VCaP (cell line): ENCODE measurements around the gene FASTKD2.
A peak's percentile ranks its signal among the peaks of the same experiment; 100 is the strongest.

Experiments
- H3K27ac ChIP-seq: fragments of 450-650 bp; 2 replicates; pipeline ENCODE4 v1.5.1; 2017
- TF ChIP-seq, protein P1 (sequence below): fragments of 450-650 bp; conservative IDR thresholded peaks from 2 replicates; pipeline ENCODE4 v1.5.1; 2017; ENCODE audit warnings: mild to moderate bottlenecking, moderate library complexity

Gene FASTKD2

DNA sequence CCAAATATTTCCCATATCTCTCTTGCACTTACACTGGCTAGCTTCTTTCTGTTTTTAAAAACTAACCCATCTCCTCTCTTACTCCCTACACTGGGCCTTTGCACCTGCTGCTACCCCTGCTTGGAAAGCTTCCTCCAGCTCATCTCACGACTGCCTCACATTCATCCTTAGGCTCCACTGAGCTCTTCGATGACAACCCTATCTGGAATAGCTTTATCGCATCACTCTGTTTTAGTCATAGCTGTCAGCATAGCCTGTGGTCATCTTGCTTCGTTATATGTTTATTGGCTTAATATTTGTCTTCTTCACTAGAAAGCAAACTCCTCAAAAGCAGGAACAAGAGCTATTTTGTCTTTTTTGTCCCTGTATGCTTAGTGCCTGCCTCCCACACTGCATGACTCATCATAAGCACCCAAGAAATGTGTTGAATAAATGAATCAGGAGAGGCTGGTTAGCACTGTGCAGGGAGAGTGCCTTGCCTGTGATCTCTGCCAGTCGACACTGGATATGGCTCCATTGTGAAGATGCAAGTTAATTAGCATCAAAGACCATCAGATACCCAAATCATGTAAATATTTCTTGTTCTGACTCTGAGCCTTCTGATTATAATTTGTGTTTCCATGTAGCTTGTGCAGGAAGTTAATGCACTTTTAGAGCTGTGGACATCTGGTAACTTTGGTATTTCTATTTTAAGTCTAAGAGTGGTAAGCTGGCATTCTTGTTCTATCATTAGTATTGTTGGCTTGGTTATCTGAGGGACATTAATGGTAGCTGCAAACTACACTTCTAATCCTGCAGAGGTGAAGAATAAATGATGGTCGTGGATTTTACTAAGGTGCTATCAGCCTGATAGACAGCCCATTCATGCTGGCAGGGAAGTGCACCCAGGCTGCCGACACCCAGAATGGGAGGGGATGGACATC is 36.9 kb upstream of the FASTKD2 start:
- TF ChIP-seq, protein P1, sequence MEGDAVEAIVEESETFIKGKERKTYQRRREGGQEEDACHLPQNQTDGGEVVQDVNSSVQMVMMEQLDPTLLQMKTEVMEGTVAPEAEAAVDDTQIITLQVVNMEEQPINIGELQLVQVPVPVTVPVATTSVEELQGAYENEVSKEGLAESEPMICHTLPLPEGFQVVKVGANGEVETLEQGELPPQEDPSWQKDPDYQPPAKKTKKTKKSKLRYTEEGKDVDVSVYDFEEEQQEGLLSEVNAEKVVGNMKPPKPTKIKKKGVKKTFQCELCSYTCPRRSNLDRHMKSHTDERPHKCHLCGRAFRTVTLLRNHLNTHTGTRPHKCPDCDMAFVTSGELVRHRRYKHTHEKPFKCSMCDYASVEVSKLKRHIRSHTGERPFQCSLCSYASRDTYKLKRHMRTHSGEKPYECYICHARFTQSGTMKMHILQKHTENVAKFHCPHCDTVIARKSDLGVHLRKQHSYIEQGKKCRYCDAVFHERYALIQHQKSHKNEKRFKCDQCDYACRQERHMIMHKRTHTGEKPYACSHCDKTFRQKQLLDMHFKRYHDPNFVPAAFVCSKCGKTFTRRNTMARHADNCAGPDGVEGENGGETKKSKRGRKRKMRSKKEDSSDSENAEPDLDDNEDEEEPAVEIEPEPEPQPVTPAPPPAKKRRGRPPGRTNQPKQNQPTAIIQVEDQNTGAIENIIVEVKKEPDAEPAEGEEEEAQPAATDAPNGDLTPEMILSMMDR: no peak
- no peak overlapping the region for H3K27ac ChIP-seq

GRCh38 chr2:206733341-206733740 is 32.1 kb upstream of the FASTKD2 start:
- TF ChIP-seq, protein P1: no peak

DNA sequence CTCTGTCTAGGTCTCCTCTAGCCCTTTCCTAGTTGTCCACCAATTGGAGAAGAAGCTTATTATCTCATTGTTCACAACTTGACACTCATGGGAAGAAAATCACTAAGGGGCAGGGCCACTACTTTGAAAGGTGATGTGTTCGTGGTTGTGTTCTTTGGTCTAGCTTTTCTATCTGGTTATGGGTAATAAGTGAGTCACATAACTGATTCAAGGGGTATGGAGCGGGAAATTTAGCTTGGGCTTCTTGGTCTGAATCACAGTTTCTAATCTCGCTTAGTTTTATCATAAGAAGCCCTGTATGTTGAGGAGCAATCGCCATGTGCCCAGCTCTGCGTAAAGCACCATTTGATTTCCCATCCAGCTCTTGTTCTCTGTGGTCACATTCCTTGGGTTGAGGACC is 28.5 kb upstream of the FASTKD2 start:
- no peak overlapping the region for H3K27ac ChIP-seq
- TF ChIP-seq, protein P1: no peak

More at GRCh38 chr2:206733341-206733740, 32.1 kb upstream of the FASTKD2 start:
- H3K27ac ChIP-seq: no peak overlapping the region

GRCh38 chr2:206739271-206739670 is 26.1 kb upstream of the FASTKD2 start:
- no peak overlapping the region for H3K27ac ChIP-seq
- TF ChIP-seq, protein P1: no peak

DNA sequence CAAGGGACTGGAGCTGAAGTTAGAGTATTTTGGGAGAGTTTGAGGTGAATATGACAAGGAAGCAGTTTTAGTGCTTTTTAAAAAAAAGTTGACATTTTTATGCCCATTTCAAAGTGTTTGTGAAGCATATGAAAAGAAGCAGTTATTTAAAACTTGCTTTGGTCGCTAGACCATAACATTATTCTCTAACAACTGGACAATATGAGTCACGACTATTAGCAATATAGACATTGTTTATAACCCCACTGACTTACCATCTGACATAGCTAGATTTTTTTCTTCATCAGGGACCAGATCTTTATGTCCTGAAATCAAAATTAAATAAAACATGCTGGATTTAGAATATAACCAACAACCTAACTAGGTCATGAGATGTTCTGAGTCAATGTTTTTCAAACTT is 24.6 kb upstream of the FASTKD2 start:
- H3K27ac ChIP-seq: no peak overlapping the region
- TF ChIP-seq, protein P1: no peak

DNA sequence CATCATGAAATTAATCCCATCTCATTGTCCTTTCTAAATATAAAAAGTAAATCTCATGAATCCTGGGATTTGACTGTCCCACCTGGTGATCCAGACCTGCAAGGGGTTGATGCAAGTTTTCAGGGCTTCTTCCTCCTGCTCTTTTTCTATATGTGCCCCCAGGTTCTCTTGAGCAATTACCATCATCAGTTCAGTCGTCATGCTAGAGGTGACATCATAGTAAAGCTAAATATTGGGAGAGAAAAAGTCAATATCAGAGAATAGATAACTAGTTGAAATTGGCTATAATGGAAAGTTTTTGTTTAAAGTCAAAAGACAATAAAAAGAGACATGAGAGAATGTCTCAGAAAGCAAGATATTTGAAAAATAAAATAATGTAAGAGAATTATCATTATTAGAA is 8.6 kb upstream of the FASTKD2 start:
- TF ChIP-seq, protein P1: no peak
- no peak overlapping the region for H3K27ac ChIP-seq

DNA sequence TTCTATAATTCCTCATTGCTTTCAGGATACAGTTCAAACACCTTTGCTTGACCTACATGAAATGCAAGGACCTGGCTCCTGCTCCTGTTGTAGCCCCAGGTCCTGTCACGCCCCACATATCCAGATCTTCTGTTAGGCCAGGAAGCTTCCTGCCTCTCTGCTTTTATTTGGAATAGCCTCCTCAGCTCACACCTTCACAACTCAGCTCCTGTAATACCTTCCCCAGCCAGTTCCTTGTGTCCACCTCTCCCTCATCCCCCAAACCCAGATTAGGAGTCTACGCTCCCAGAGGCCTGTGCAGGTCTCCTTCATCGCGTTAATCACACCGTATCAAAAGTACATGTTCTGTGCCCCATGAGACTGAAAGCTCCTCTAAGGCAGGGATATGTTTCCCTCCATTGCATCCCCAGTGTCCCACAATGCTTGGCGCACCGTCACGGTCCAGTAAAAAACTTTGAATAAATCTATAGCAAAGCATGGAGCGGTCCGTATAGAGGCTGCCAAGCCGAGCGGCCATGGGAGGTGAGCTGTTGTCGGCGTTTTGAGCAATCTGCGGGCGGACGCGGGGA is 649 bp upstream of the FASTKD2 start:
- peak overlapping the region; percentile 78 for H3K27ac ChIP-seq
- TF ChIP-seq, protein P1: no peak
